Karpas-422 (cell line): ENCODE measurements around the gene XRCC4. TPM values are rescaled to one million over a fixed set of nuclear protein-coding genes. Genes with fewer than 3 reads are reported as not detected.

Source experiments
- DNase-seq: peaks from one replicate; pipeline ENCODE4 v3.0.0-alpha.2; 2015
- H2AFZ ChIP-seq: fragments of 200-600 bp; sonication (generic); 2 replicates; pipeline ENCODE4 v1.6.1; 2014; ENCODE audit warnings: antibody characterized with exemption, low read length, mixed read lengths
- H3K27ac ChIP-seq: fragments of 200-600 bp; sonication (generic); 2 replicates; pipeline ENCODE4 v1.5.1; 2014; ENCODE audit warnings: mild to moderate bottlenecking, low read length, moderate library complexity
- H3K27me3 ChIP-seq: fragments of 200-600 bp; sonication (generic); 2 replicates; pipeline ENCODE4 v1.6.1; 2014; ENCODE audit warnings: low read length, mixed read lengths
- H3K36me3 ChIP-seq: fragments of 200-600 bp; sonication (generic); 2 replicates; pipeline ENCODE4 v1.6.1; 2014; ENCODE audit warnings: low read length, mixed read lengths; ENCODE audit not compliant: insufficient read depth
- H3K4me1 ChIP-seq: fragments of 200-600 bp; sonication (generic); 2 replicates; pipeline ENCODE4 v1.6.1; 2014; ENCODE audit warnings: mild to moderate bottlenecking, low read length, mixed read lengths
- H3K4me2 ChIP-seq: fragments of 200-600 bp; sonication (generic); 2 replicates; pipeline ENCODE4 v1.6.1; 2014; ENCODE audit warnings: low read length, low read depth, mild to moderate bottlenecking; ENCODE audit not compliant: poor library complexity, severe bottlenecking
- H3K4me3 ChIP-seq: fragments of 200-600 bp; sonication (generic); 2 replicates; pipeline ENCODE4 v1.5.1; 2014; ENCODE audit warnings: mild to moderate bottlenecking, antibody characterized with exemption, low read length, mixed read lengths
- H3K79me2 ChIP-seq: fragments of 200-600 bp; sonication (generic); 2 replicates; pipeline ENCODE4 v1.6.1; 2014; ENCODE audit warnings: mild to moderate bottlenecking, low read length, mixed read lengths
- H3K9ac ChIP-seq: fragments of 200-600 bp; sonication (generic); 2 replicates; pipeline ENCODE4 v1.6.0; 2014; ENCODE audit warnings: low read length
- H3K9me2 ChIP-seq: fragments of 200-600 bp; sonication (generic), shearing (Covaris generic); replicated peaks from 2 replicates; pipeline ENCODE4 v1.6.0; 2014; ENCODE audit warnings: mild to moderate bottlenecking, low read length, moderate library complexity; ENCODE audit not compliant: insufficient read depth
- H3K9me3 ChIP-seq: fragments of 300-700, 200-600 bp; sonication (generic); 2 replicates; pipeline ENCODE4 v1.6.1; 2014; ENCODE audit warnings: low read length, mixed read lengths
- H4K20me1 ChIP-seq: fragments of 200-600 bp; sonication (generic); 2 replicates; pipeline ENCODE4 v1.6.1; 2014; ENCODE audit warnings: mild to moderate bottlenecking, antibody characterized with exemption, low read length, low read depth; ENCODE audit not compliant: insufficient read depth
- total RNA-seq: library from RNA; depleted of rRNA; stranded (reverse); fragments of >200 nt; shearing (Covaris generic); gene quantifications from 2 replicates; pipeline ENCODE4 v1.2.3, GENCODE V29; 2014; ENCODE audit warnings: low replicate concordance

Gene XRCC4
- total RNA-seq, 1 experiment from 2014 or later: 22.2 TPM

GRCh38 chr5:83340511-83340918 lies 263.2 kb downstream of the XRCC4 start:
- Histone ChIP-seq H3K4me1 (no peaks in the 10 kb centered on the region), H3K79me2 (no peaks in the 10 kb centered on the region), H3K27me3 (no peaks in the 10 kb centered on the region), H2AFZ (no peak overlapping the region), H3K4me3 (no peak overlapping the region), H3K9ac (no peak overlapping the region), H3K9me3 (peaks cover 5% of the 10 kb centered on the region; the same call in 1 of the 2 replicates), H3K36me3 (no peaks in the 10 kb centered on the region), H3K9me2 (no peaks in the 10 kb centered on the region; the same call in 1 of the 2 replicates), H4K20me1 (no peaks in the 10 kb centered on the region), H3K27ac (no peak overlapping the region), H3K4me2 (no peak overlapping the region)
- no peak for DNase-seq

- no peak for DNase-seq
- no peaks in the 10 kb centered on the region for H3K36me3 ChIP-seq
- H2AFZ ChIP-seq: no peak overlapping the region
- no peaks in the 10 kb centered on the region for H3K9me2 ChIP-seq
- H3K9me3 ChIP-seq: peaks cover 8% of the 10 kb centered on the region; the same call in 1 of the 2 replicates
- no peaks in the 10 kb centered on the region for H4K20me1 ChIP-seq
- no peak overlapping the region for H3K27ac ChIP-seq
- H3K9ac ChIP-seq: no peak overlapping the region
- no peaks in the 10 kb centered on the region for H3K27me3 ChIP-seq
- H3K4me1 ChIP-seq: no peaks in the 10 kb centered on the region
- H3K79me2 ChIP-seq: no peaks in the 10 kb centered on the region
- H3K4me3 ChIP-seq: no peak overlapping the region
- H3K4me2 ChIP-seq: no peak overlapping the region
These were observed 264.5 kb downstream of the XRCC4 start for GRCh38 chr5:83341815-83342334.

GRCh38 chr5:83342465-83342864 lies 265.1 kb downstream of the XRCC4 start:
- Histone ChIP-seq H3K27ac (no peak overlapping the region), H2AFZ (no peak overlapping the region), H3K36me3 (no peaks in the 10 kb centered on the region), H3K4me2 (no peak overlapping the region), H4K20me1 (no peaks in the 10 kb centered on the region), H3K4me3 (no peak overlapping the region), H3K79me2 (no peaks in the 10 kb centered on the region), H3K4me1 (no peaks in the 10 kb centered on the region), H3K9me2 (no peaks in the 10 kb centered on the region), H3K9ac (no peak overlapping the region), H3K9me3 (peaks cover 8% of the 10 kb centered on the region; the same call in 1 of the 2 replicates), H3K27me3 (no peaks in the 10 kb centered on the region)
- no peak for DNase-seq

- no peaks in the 10 kb centered on the region for H4K20me1 ChIP-seq
- H3K27me3 ChIP-seq: no peaks in the 10 kb centered on the region
- no peak overlapping the region for H3K9ac ChIP-seq
- H3K4me2 ChIP-seq: no peak overlapping the region
- no peaks in the 10 kb centered on the region for H3K4me1 ChIP-seq
- no peak overlapping the region for H2AFZ ChIP-seq
- DNase-seq: no peak
- peaks cover 8% of the 10 kb centered on the region; the same call in 1 of the 2 replicates for H3K9me3 ChIP-seq
- H3K36me3 ChIP-seq: no peaks in the 10 kb centered on the region
- H3K79me2 ChIP-seq: no peaks in the 10 kb centered on the region
- H3K4me3 ChIP-seq: no peak overlapping the region
- H3K27ac ChIP-seq: no peak overlapping the region
- H3K9me2 ChIP-seq: no peaks in the 10 kb centered on the region
These were observed 266.0 kb downstream of the XRCC4 start for GRCh38 chr5:83343299-83343698.

GRCh38 chr5:83345423-83345822 lies 268.1 kb downstream of the XRCC4 start:
- H2AFZ ChIP-seq: no peak overlapping the region
- H3K9me2 ChIP-seq: no peaks in the 10 kb centered on the region

GRCh38 chr5:83348281-83348780 lies 271.0 kb downstream of the XRCC4 start:
- Histone ChIP-seq H4K20me1 (no peaks in the 10 kb centered on the region), H3K9me3 (peaks cover 8% of the 10 kb centered on the region; the same call in 1 of the 2 replicates), H3K9me2 (no peaks in the 10 kb centered on the region), H3K4me2 (no peak overlapping the region), H3K36me3 (no peaks in the 10 kb centered on the region), H3K4me3 (no peak overlapping the region), H2AFZ (no peak overlapping the region), H3K27ac (no peak overlapping the region), H3K4me1 (no peaks in the 10 kb centered on the region), H3K79me2 (no peaks in the 10 kb centered on the region), H3K27me3 (no peaks in the 10 kb centered on the region), H3K9ac (no peak overlapping the region)
- no peak for DNase-seq

More at GRCh38 chr5:83345423-83345822, 268.1 kb downstream of the XRCC4 start:
- Histone ChIP-seq H3K4me3 (no peak overlapping the region), H3K27ac (no peak overlapping the region), H3K4me1 (no peaks in the 10 kb centered on the region), H3K9me3 (peaks cover 8% of the 10 kb centered on the region; the same call in 1 of the 2 replicates), H3K36me3 (no peaks in the 10 kb centered on the region), H3K27me3 (no peaks in the 10 kb centered on the region), H3K79me2 (no peaks in the 10 kb centered on the region), H4K20me1 (no peaks in the 10 kb centered on the region), H3K4me2 (no peak overlapping the region), H3K9ac (no peak overlapping the region)
- DNase-seq: no peak

GRCh38 chr5:83353231-83353630 lies 275.9 kb downstream of the XRCC4 start:
- H4K20me1 ChIP-seq: no peaks in the 10 kb centered on the region
- no peak for DNase-seq
- H3K4me3 ChIP-seq: no peak overlapping the region
- no peak overlapping the region for H2AFZ ChIP-seq
- no peak overlapping the region for H3K4me2 ChIP-seq
- H3K4me1 ChIP-seq: no peaks in the 10 kb centered on the region
- H3K9me2 ChIP-seq: no peaks in the 10 kb centered on the region
- no peaks in the 10 kb centered on the region for H3K36me3 ChIP-seq
- H3K9me3 ChIP-seq: no peaks in the 10 kb centered on the region
- H3K79me2 ChIP-seq: no peaks in the 10 kb centered on the region
- no peak overlapping the region for H3K27ac ChIP-seq
- H3K27me3 ChIP-seq: 0 out of 2 replicates have a peak, but pooled peaks cover 2% of the 10 kb centered on the region
- no peak overlapping the region for H3K9ac ChIP-seq

GRCh38 chr5:83353774-83354173 lies 276.4 kb downstream of the XRCC4 start:
- Histone ChIP-seq H3K9ac (no peak overlapping the region), H3K27me3 (0 out of 2 replicates have a peak, but pooled peaks cover 2% of the 10 kb centered on the region), H3K9me2 (no peaks in the 10 kb centered on the region), H3K36me3 (no peaks in the 10 kb centered on the region), H3K4me2 (no peak overlapping the region), H2AFZ (no peak overlapping the region), H3K79me2 (no peaks in the 10 kb centered on the region), H4K20me1 (no peaks in the 10 kb centered on the region), H3K4me3 (no peak overlapping the region), H3K27ac (no peak overlapping the region), H3K9me3 (no peaks in the 10 kb centered on the region), H3K4me1 (no peaks in the 10 kb centered on the region)
- DNase-seq: no peak
